Stimulated activated CD8-positive, alpha-beta memory T cell treated with anti-CD3 and anti-CD28 coated beads, Interleukin-4, amount 100 ng/mL, for 4 hours (primary cell): ENCODE data around the gene GAPVD1.
A peak's percentile ranks its signal among the peaks of the same experiment; 100 is the strongest.
"Not testable (repeated sequence)": the region's sequence is repeated elsewhere in the genome, so short reads cannot be mapped to it uniquely, and the experiment has no call there.

ENCODE experiments used
- DNase-seq, 2 donors: peaks; one replicate each; pipeline ENCODE4 v3.0.0-alpha.2; 2020; ENCODE audit warnings: low read depth in 2 of 2, low spot score in 1 of 2

GAPVD1 gene

GRCh38 chr9:125372441-125373226 is 111.0 kb downstream of the GAPVD1 start:
- DNase-seq, result no peak

DNA sequence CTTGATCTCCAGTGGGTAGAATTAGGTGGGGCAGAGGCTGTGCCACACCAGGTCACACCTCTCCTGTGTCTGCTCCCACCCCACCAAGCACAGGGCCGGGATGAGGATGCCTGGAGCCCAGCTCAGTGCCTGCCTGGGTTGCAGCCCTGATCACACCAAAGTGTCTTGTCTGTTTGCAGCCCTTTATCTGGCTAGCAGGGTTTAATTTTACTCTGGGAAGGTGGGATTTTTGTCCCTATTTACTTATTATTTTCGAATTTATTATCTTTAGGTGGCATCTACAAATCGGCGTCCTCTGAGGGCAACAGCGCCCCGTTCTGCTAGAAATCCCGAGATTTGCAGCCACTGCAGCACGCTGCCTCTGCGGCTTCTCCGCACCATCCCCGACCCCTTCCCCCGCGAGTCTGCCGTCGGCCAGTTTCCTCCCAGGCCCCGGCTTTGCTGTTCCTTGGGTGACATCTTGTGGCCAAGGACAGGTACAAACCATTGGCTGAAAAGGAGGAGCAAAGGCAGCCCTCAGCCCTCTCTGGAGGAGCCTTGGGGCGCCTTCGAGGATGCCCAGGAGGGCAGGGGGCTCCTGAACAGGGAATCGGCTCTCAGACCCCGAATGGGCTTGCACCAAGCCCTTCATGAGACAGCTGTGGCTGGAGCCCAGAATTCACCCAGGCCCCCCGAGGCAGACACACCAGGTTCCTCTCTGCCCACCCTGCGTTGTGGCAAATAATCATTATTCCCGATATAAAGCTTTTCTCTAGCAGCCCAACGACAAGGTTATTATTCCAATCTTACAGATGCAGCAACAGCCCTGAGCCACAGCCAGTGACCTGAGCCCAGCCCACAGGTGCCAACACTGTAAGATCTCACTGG is 113.0 kb downstream of the GAPVD1 start:
- peak; percentile 6 to 30 for DNase-seq

GRCh38 chr9:125375820-125376219 is 114.2 kb downstream of the GAPVD1 start:
- DNase-seq, result no peak

- DNase-seq, result no peak
These were observed 114.9 kb downstream of the GAPVD1 start for GRCh38 chr9:125376261-125377226.

DNA sequence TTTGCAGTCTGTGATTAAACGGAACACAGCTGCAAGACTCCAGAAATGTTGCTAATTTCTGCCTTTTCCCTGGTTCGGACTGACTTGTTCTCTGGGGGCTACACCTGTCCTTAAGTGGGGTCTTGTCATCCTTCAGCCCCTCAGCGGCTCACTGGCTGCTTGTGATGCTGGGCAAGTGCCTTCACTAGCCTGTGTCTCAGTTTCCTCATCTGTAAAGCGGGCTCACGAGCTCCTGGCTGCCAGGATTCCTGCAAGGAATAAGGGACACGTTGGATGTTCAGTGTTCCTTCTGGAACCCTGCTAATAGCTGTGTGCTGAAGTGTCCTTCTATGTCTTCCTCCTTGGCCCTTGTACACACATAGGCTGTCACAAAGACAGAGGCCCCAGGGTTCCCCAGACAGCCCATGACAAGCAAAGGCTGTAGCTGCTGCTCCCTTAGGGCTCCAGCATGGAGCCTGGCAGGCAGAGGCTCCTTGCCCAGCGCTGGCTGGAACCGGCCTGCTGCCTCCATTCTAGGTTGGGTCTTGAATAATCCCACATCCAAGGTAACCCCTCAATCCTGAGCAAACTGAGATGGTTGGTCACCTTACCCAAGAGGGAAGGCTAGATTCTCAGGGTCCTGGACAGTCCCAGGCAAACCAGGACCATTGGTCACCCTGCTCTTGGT is 116.1 kb downstream of the GAPVD1 start:
- no peak for DNase-seq

- DNase-seq, result no peak
These were observed 117.2 kb downstream of the GAPVD1 start for GRCh38 chr9:125378778-125379177.

GRCh38 chr9:125379208-125379607 is 117.6 kb downstream of the GAPVD1 start:
- no peak for DNase-seq

DNA sequence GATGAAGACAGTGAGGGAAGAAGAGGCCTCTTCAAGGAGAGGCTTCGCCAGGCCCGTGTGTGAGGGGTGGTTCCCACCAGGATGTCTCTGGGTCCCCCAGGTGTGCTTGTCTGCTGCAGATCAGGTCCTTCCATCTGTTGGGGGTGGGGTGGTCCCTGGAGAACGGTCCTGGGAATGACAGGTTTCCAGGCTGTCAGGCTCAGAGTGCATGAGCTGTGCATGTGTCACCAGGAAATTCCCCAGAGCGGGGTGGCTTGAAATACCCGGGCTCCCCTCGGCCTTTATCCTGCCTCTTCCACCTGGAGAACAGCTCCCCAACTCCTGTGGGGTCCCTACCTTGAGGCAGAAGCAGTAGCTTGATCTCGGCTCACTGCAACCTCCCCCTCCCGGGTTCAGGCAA is 118.8 kb downstream of the GAPVD1 start:
- no peak for DNase-seq

GRCh38 chr9:125387861-125388524 is 126.4 kb downstream of the GAPVD1 start:
- DNase-seq, result no peak

GRCh38 chr9:125388978-125389377 is 127.4 kb downstream of the GAPVD1 start:
- no peak for DNase-seq

DNA sequence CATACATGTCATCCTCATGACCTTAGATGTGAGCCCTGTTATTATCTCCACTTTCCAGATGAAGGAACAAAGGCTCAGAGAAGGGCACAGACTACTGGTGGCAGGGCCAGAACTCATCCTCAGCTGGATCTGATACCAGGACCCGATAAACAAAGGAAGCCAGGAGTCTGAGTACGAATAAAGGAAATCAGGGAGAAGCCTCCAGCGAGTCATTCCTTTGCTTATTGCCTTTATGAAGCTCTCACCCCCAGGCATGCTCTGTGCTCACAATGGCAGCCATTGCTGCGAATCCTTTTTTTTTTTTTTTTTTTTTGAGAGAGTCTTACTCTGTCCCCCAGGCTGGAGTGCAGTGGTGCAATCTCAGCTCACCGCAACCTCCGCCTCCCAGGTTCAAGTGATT is 130.1 kb downstream of the GAPVD1 start:
- no peak for DNase-seq

DNA sequence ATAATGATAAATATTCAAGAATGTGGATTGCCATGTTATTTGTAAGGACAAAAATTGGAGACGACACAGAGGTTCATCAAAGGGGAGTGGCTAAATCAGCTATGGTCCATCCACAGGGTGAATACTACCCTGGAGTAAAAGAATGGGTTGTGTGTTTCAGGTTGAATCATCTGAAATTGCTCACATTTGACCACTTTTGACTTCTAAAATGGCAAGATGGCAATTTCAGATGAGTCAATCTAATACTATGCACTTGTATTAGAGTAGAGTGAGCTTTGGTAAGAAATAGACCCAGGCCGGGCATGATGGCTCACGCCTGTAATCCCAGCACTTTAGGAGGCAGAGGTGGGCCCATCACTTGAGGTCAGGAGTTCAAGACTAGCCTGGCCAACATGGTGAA is 131.8 kb downstream of the GAPVD1 start:
- no peak for DNase-seq

- DNase-seq, result no peak
These were observed 135.2 kb downstream of the GAPVD1 start for GRCh38 chr9:125396799-125397198.

DNA sequence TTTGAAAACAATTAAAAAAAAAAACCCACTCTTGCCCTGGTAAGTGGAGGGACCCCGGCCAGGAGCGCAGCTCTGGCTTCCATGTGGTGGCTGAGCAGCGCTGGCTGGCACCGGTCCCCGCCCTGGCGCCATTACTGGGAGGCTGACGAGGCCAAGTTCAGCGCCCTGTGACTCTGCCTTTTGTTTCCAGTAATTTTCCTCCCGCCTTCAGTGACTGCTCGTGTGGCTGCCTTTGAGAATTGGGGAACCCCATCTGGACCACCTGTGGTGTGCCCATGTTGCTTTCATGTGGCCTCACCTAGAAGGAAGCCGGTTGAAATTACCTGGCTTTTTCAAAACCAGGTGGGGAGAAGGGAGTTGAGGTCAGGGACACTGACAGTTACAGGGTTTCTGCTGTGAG is 136.1 kb downstream of the GAPVD1 start:
- no peak for DNase-seq

DNA sequence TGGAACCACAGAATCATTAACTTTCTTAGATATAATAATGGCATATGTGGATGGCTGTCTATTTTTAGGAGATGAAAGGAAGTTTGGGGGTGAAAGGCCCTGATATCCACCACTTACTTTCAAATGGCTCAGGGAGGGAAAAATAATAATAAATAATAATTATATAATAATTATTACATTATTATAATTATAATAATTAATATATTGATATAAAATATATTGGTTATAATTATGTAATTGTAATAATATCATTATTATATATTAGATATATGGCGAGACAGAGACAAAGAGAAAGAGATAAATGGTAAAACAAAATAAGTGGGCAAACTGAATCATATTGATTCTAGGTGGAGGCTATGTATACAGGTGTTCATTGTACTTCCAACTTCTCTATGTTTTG is 136.6 kb downstream of the GAPVD1 start:
- DNase-seq, result no peak

DNA sequence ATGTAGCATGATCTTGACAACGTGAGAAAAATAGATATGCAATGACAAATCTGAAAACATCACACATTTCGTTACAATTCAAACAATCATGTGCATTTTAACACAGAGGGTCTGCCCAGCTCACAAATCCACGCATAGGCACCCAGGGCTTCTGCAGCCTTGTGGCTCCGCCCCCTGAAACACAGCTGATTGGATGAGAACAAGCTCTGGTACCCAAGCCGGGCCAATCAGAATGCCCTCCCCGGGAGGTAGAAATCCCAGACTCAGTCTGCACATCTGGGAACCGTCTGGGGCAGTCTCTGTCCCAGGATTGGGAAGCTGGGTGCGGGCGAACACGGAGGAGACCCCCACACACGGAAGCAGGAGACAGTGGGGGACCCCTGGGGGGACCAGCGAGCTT is 137.5 kb downstream of the GAPVD1 start:
- no peak for DNase-seq

DNA sequence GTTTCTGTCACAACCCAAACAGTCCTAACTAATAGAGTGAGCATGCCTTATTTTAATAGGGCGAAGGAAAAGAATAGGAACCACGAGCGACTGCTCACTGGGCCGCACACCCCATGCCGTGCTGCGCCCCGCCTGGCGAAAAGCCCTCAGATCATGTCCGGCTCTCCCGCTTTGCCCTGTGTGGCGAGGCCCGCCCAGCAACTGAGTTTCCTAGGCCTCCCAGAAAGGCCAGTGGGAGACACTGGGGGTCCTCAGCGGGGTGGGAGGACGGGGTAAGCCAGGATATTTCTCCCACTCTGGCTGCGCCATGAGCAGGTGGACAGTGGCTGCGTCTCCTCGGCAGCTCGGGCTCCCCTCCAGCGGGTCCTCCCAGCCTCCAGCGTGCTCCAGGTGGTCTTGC is 138.0 kb downstream of the GAPVD1 start:
- no peak for DNase-seq

- DNase-seq, result not testable (repeated sequence)
These were observed 138.6 kb downstream of the GAPVD1 start for GRCh38 chr9:125400232-125400631.

DNA sequence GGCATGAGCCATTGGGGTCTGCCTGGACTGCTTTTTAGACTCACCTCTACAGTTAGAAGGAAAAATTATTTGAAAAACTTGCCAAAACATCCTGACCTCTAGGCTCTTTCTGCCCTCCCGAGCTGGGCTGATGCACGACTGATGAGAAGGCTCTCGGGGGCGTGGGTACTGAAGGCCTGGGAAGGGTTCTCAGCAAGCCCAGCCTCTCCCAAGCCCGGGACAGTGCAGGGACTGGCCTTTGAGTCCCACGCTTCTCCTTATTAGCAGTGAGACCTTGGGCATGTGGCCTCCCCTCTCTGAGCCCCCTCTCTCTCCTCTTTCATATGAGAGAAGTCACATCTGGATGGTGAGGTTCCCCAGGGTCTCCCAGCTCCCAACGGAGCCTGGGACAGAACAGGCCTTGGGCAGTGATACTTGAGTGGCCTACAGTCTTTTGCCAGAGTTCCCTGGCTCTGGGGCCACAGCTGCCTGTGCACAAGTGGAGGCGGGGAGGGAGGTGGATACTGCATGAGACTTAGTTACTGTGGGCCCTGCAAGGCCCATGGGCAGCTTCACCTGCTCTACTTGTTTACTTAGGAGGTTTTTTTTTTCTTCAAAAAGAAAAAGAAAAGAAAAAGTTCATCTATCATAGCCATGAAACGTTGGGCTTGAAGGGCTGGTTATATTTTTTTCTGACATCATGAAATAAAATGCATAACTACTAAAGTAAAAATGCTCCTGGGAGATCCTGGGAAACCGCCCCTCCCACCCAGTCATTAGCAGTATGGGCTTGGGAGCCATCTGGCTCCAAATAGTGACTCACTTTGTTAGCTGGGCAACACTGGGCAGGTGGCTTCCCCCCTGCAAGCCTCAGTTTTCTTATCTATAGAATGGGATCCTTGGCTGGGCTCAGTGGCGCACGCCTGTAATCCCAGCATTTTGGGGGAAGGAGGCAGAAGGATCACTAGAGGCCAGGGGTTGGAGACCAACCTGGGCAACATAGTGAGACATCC is 139.4 kb downstream of the GAPVD1 start:
- no peak for DNase-seq
